Measurements from ENCODE around the gene CADPS2.

DNA sequence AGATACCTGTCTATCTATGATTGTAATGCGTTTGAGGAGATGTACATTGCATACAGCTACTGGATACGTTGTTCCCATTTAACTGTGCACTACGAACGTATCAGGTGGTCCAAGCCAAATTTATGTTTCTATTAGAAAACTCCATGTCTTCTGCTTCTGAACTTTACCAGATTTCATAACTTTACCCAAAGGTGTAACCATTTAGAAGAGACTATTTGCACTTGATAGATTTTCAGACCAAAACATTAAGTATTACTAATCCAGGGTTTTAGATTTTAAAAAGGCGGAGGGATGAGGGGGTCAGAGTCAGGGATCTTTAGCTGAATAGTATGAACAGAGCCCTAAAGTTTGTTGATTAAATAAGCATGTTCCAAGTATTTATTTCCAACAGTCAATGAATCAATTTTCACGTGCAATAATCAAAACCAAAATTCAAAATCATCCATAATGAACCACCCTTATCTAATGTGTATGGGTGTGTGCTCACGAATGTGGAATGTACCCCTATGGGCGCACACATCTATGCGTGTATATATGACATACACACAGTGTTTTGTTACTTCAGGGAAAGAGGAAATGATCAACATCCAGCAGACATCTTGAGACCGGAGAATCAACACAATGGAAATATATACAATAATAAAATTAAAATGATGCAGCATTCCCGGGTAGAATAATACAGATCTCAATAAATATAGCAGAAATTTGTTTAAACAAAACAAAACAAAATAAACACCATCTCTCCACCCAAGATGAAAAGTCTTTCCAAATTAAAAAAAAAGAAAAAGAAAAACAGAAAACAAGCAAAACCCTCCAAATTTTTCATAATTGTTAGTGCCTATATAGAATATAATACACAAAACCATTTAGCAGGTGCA is 585.1 kb downstream of the CADPS2 start:
- TF ChIP-seq POLR2A (IDR thresholded peaks at IDR 0.05): no peak
- TF ChIP-seq CTCF (IDR thresholded peaks at IDR 0.05): no peak
